MM.1S (cell line): ENCODE data around the gene DNM1.

Experiments used
- DNase-seq: peaks from one replicate; pipeline ENCODE4 v3.0.0-alpha.2; 2015
- H2AFZ ChIP-seq: fragments of 300-600 bp; sonication (generic); 2 replicates; pipeline ENCODE4 v1.6.0; 2016; ENCODE audit warnings: antibody characterized with exemption, low read length
- H3F3A ChIP-seq: fragments of 300-600 bp; sonication (generic); 2 replicates; pipeline ENCODE4 v1.6.1; 2016; ENCODE audit warnings: mild to moderate bottlenecking, antibody characterized with exemption, low read length, moderate library complexity, mixed read lengths; ENCODE audit not compliant: insufficient read depth
- H3K27ac ChIP-seq: fragments of 300-600 bp; sonication (generic); 2 replicates; pipeline ENCODE4 v1.5.1; 2016; ENCODE audit warnings: mild to moderate bottlenecking, low read length
- H3K27me3 ChIP-seq: fragments of 300-600 bp; sonication (generic); replicated peaks from 2 replicates; pipeline ENCODE4 v1.6.0; 2016; ENCODE audit warnings: low read length; ENCODE audit not compliant: insufficient read depth
- H3K36me3 ChIP-seq: fragments of 300-600 bp; sonication (generic); replicated peaks from 2 replicates; pipeline ENCODE4 v1.6.1; 2016; ENCODE audit warnings: mild to moderate bottlenecking, low read length, mixed read lengths; ENCODE audit not compliant: insufficient read depth
- H3K4me1 ChIP-seq: fragments of 300-600 bp; sonication (generic); 2 replicates; pipeline ENCODE4 v1.6.1; 2016; ENCODE audit warnings: low read length, mixed read lengths
- H3K4me2 ChIP-seq: fragments of 300-600 bp; sonication (generic); 2 replicates; pipeline ENCODE4 v1.6.0; 2016; ENCODE audit warnings: low read depth, low read length
- H3K4me3 ChIP-seq: fragments of 300-600 bp; sonication (generic); 2 replicates; pipeline ENCODE4 v1.5.1; 2016; ENCODE audit warnings: low read length, mixed read lengths
- H3K79me2 ChIP-seq: fragments of 300-600 bp; sonication (generic); 2 replicates; pipeline ENCODE4 v1.6.1; 2016; ENCODE audit warnings: mixed run types, low read length, mixed read lengths
- H3K9ac ChIP-seq: fragments of 300-600 bp; sonication (generic); 2 replicates; pipeline ENCODE4 v1.6.1; 2016; ENCODE audit warnings: low read length, mixed read lengths
- H3K9me2 ChIP-seq: fragments of 300-600 bp; sonication (generic); replicated peaks from 2 replicates; pipeline ENCODE4 v1.6.1; 2016; ENCODE audit warnings: mild to moderate bottlenecking, low read length, mixed read lengths; ENCODE audit not compliant: insufficient read depth
- H3K9me3 ChIP-seq: fragments of 300-600 bp; sonication (generic); replicated peaks from 2 replicates; pipeline ENCODE4 v1.6.1; 2016; ENCODE audit warnings: mild to moderate bottlenecking, low read length, mixed read lengths; ENCODE audit not compliant: insufficient read depth
- H4K20me1 ChIP-seq: fragments of 300-600 bp; sonication (generic); 2 replicates; pipeline ENCODE4 v1.6.1; 2016; ENCODE audit warnings: mild to moderate bottlenecking, low read length, moderate library complexity, mixed read lengths; ENCODE audit not compliant: insufficient read depth
- CTCF ChIP-seq: fragments of 300-600 bp; sonication (generic); IDR thresholded peaks from 2 replicates; pipeline ENCODE4 v1.5.1; 2016; ENCODE audit warnings: antibody characterized with exemption, low read length, mixed read lengths
- EZH2 ChIP-seq: fragments of 300-600 bp; sonication (generic); optimal IDR thresholded peaks from 2 replicates; pipeline ENCODE3; 2017; ENCODE audit warnings: low read depth, mild to moderate bottlenecking, antibody characterized with exemption, low read length, mixed read lengths
- EZH2phosphoT487 ChIP-seq: fragments of 300-600 bp; sonication (generic); IDR thresholded peaks from 2 replicates; pipeline ENCODE4 v1.6.1; 2018; ENCODE audit warnings: antibody characterized with exemption, low read length

The DNM1 gene

GRCh38 chr9:128203707-128204551, 750 bp downstream of the DNM1 start:
- peak overlapping the region; percentile 61; the same call in 1 of the 2 replicates for H3K4me3 ChIP-seq
- H3K27ac ChIP-seq = no peak overlapping the region

GRCh38 chr9:128204858-128205257, 1.7 kb downstream of the DNM1 start:
- Histone ChIP-seq H3K79me2 (no peaks in the 10 kb centered on the region), H3K9ac (no peak overlapping the region), H3K4me2 (no peak overlapping the region), H3K4me1 (0 out of 2 replicates have a peak, but pooled peaks cover 3% of the 10 kb centered on the region), H3K9me2 (no peaks in the 10 kb centered on the region), H4K20me1 (no peaks in the 10 kb centered on the region), H3F3A (no peaks in the 10 kb centered on the region), H3K4me3 (no peak overlapping the region), H2AFZ (no peak overlapping the region), H3K36me3 (no peaks in the 10 kb centered on the region), H3K27me3 (peaks cover 30% of the 10 kb centered on the region), H3K9me3 (no peaks in the 10 kb centered on the region), H3K27ac (no peak overlapping the region)
- no peak for TF ChIP-seq EZH2
- no peak for TF ChIP-seq CTCF
- TF ChIP-seq EZH2phosphoT487 = no peak
- no peak for DNase-seq

More at GRCh38 chr9:128203707-128204551, 750 bp downstream of the DNM1 start:
- Histone ChIP-seq H3F3A (no peaks in the 10 kb centered on the region), H3K4me1 (0 out of 2 replicates have a peak, but pooled peaks cover 3% of the 10 kb centered on the region), H2AFZ (no peak overlapping the region), H3K27me3 (peaks cover 30% of the 10 kb centered on the region), H3K79me2 (no peaks in the 10 kb centered on the region), H3K4me2 (peak overlapping the region; percentile 94), H4K20me1 (no peaks in the 10 kb centered on the region), H3K9ac (no peak overlapping the region), H3K36me3 (no peaks in the 10 kb centered on the region), H3K9me2 (no peaks in the 10 kb centered on the region), H3K9me3 (no peaks in the 10 kb centered on the region)
- no peak for DNase-seq
- TF ChIP-seq EZH2phosphoT487 = no peak
- TF ChIP-seq EZH2 = peak; percentile 55

- Histone ChIP-seq H3F3A (no peaks in the 10 kb centered on the region), H3K36me3 (no peaks in the 10 kb centered on the region), H3K9me3 (no peaks in the 10 kb centered on the region), H3K4me3 (no peak overlapping the region), H3K9ac (no peak overlapping the region), H3K9me2 (no peaks in the 10 kb centered on the region), H2AFZ (no peak overlapping the region), H3K79me2 (no peaks in the 10 kb centered on the region), H3K4me1 (0 out of 2 replicates have a peak, but pooled peaks cover 3% of the 10 kb centered on the region), H4K20me1 (no peaks in the 10 kb centered on the region), H3K27me3 (peaks cover 30% of the 10 kb centered on the region), H3K4me2 (no peak overlapping the region), H3K27ac (no peak overlapping the region)
- TF ChIP-seq EZH2 (no peak), EZH2phosphoT487 (no peak), CTCF (no peak)
- DNase-seq = no peak
Measured at GRCh38 chr9:128205296-128205944, 2.2 kb downstream of the DNM1 start.
